Right hindlimb (tissue), 1 donor: ENCODE data around the gene SLC6A4.
"Not testable (repeated sequence)": the region's sequence is repeated elsewhere in the genome, so short reads cannot be mapped to it uniquely, and the experiment has no call there.

ENCODE experiments used
- DNase-seq: peaks from one replicate; pipeline ENCODE4 v3.0.0-alpha.2; 2018

SLC6A4 gene

GRCh38 chr17:30170415-30170987 is 65.0 kb downstream of the SLC6A4 start:
- DNase-seq, result no peak

GRCh38 chr17:30165960-30166359 is 69.5 kb downstream of the SLC6A4 start:
- no peak for DNase-seq

- DNase-seq, result no peak
Measured at GRCh38 chr17:30165147-30165546, 70.3 kb downstream of the SLC6A4 start.

- DNase-seq, result no peak
Measured at GRCh38 chr17:30164531-30164930, 71.0 kb downstream of the SLC6A4 start.

- no peak for DNase-seq
Measured at GRCh38 chr17:30161601-30162000, 73.9 kb downstream of the SLC6A4 start.

- DNase-seq, result no peak
Measured at GRCh38 chr17:30160419-30161172, 74.9 kb downstream of the SLC6A4 start.

- DNase-seq, result no peak
Measured at GRCh38 chr17:30158896-30159625, 76.4 kb downstream of the SLC6A4 start.

- DNase-seq, result no peak
Measured at GRCh38 chr17:30155389-30155788, 80.1 kb downstream of the SLC6A4 start.

GRCh38 chr17:30153463-30153862 is 82.0 kb downstream of the SLC6A4 start:
- no peak for DNase-seq

- DNase-seq, result no peak
Measured at GRCh38 chr17:30151471-30151870, 84.0 kb downstream of the SLC6A4 start.

- DNase-seq, result no peak
Measured at GRCh38 chr17:30148376-30148775, 87.1 kb downstream of the SLC6A4 start.

GRCh38 chr17:30147860-30148259 is 87.6 kb downstream of the SLC6A4 start:
- DNase-seq, result not testable (repeated sequence)
